Sigmoid colon (tissue), 7 donors: Measurements from ENCODE around the gene S100A3. TPM values are rescaled to one million over a fixed set of nuclear protein-coding genes. Genes with fewer than 3 reads are reported as not detected.

Experiments used
- DNase-seq: peaks from one replicate; pipeline ENCODE4 v3.0.0-alpha.2; 2019
- H3K27ac ChIP-seq, 4 donors: fragments of 200-600 bp; sonication (generic); one replicate each; pipeline ENCODE4 v1.5.1; 2016 to 2019; ENCODE audit warnings: mild to moderate bottlenecking in 1 of 4
- H3K27me3 ChIP-seq, 3 donors: fragments of 200-600 bp; sonication (generic); one replicate each; pipeline ENCODE4 v1.5.1; 2019; ENCODE audit warnings: mild to moderate bottlenecking in 1 of 3
- H3K36me3 ChIP-seq, 4 donors: fragments of 200-600 bp; sonication (generic); one replicate each; pipeline ENCODE4 v1.5.1; 2016 to 2019
- H3K4me1 ChIP-seq, 4 donors: fragments of 200-600 bp; sonication (generic); one replicate each; pipeline ENCODE4 v1.5.1; 2017 to 2019
- H3K4me3 ChIP-seq, 4 donors: fragments of 200-600 bp; sonication (generic); one replicate each; pipeline ENCODE4 v1.5.1; 2017 to 2019; ENCODE audit warnings: mild to moderate bottlenecking in 2 of 4, moderate library complexity in 1 of 4
- H3K9me3 ChIP-seq, 4 donors: fragments of 200-600 bp in 3 of 4; sonication (generic) in 3 of 4; one replicate each; pipeline versions ENCODE4 v1.5.1 to v1.6.1; 2013 to 2019
- EP300 ChIP-seq, 4 donors: sonication (generic); formaldehyde crosslinking; IDR thresholded peaks; one replicate each; pipeline ENCODE4 v1.6.1; 2017; ENCODE audit warnings: antibody characterized with exemption in 4 of 4
- POLR2A ChIP-seq, 2 donors: fragments of 450-650 bp; IDR thresholded peaks; one replicate each; pipeline ENCODE4 v1.6.1; 2016; ENCODE audit warnings: antibody characterized with exemption in 2 of 2, mild to moderate bottlenecking in 2 of 2, moderate library complexity in 2 of 2
- POLR2AphosphoS5 ChIP-seq, 4 donors: sonication (generic); formaldehyde crosslinking; IDR thresholded peaks; one replicate each; pipeline ENCODE4 v1.6.1; 2017; ENCODE audit warnings: antibody characterized with exemption in 4 of 4
- WGBS, 2 donors: extraction: QIAGEN DNeasy Blood & Tissue Kit; methylation state at CpG; one replicate each; pipeline ENCODE4 v1.1.7; 2013; 5-methylcytosine and 5-hydroxymethylcytosine counted together
- intact Hi-C: fragments of 100-400 bp; cut with DNase I; formaldehyde crosslinking; loops from one replicate; pipeline ENCODE4 v1.15.1; 2023
- polyA plus RNA-seq, 3 donors: library from polyadenylated mRNA; stranded (reverse); fragments of 200-250 nt; gene quantifications; one replicate each; pipeline ENCODE4 v1.2.3, GENCODE V29; 2013
- total RNA-seq, 4 donors: library from RNA; depleted of rRNA; stranded (reverse); fragments of >200 nt; gene quantifications; one replicate each; pipeline ENCODE4 v1.1.0, GENCODE V29; 2016
- TF ChIP-seq, protein P1 (sequence below), 4 experiments: fragments of 450-650 bp in 3 of 4; fragments of 200-600 bp in 1 of 4; IDR thresholded peaks; one replicate each; pipeline ENCODE4 v1.5.1; 2016 to 2019; ENCODE audit warnings: antibody characterized with exemption in 4 of 4, mild to moderate bottlenecking in 3 of 4, moderate library complexity in 2 of 4
- donor health status: healthy with polysubstance abuse.
- donor health status: Bipolar disorder and iron deficiency.
- donor health status: healthy.

Gene S100A3
- total and polyA plus RNA-seq, 7 donors: 1.1 to 4.3 (median 2.9) TPM

GRCh38 chr1:153561466-153561985, 12.5 kb upstream of the S100A3 start:
- Histone ChIP-seq H3K4me3 (no peak overlapping the region), H3K9me3 (no peaks in the 10 kb centered on the region), H3K27ac (peak overlapping the region in 3 of 4 donors; percentile 7 to 46 (median 32)), H3K4me1 (peaks cover 0 to 21% (median 17%) of the 10 kb centered on the region in 4 donors), H3K36me3 (no peaks in the 10 kb centered on the region), H3K27me3 (no peaks in the 10 kb centered on the region)
- intact Hi-C loops: no loop called here
- TF ChIP-seq EP300 (IDR thresholded peaks at IDR 0.05) (no peak), POLR2A (IDR thresholded peaks at IDR 0.05) (no peak), POLR2AphosphoS5 (IDR thresholded peaks at IDR 0.05) (no peak)
- TF ChIP-seq, protein P1, sequence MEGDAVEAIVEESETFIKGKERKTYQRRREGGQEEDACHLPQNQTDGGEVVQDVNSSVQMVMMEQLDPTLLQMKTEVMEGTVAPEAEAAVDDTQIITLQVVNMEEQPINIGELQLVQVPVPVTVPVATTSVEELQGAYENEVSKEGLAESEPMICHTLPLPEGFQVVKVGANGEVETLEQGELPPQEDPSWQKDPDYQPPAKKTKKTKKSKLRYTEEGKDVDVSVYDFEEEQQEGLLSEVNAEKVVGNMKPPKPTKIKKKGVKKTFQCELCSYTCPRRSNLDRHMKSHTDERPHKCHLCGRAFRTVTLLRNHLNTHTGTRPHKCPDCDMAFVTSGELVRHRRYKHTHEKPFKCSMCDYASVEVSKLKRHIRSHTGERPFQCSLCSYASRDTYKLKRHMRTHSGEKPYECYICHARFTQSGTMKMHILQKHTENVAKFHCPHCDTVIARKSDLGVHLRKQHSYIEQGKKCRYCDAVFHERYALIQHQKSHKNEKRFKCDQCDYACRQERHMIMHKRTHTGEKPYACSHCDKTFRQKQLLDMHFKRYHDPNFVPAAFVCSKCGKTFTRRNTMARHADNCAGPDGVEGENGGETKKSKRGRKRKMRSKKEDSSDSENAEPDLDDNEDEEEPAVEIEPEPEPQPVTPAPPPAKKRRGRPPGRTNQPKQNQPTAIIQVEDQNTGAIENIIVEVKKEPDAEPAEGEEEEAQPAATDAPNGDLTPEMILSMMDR (IDR thresholded peaks at IDR 0.05): no peak
- DNase-seq: peak; percentile 52
- WGBS, 2 donors: 95% methylated on average over 3 of the region's 3 CpGs

DNA sequence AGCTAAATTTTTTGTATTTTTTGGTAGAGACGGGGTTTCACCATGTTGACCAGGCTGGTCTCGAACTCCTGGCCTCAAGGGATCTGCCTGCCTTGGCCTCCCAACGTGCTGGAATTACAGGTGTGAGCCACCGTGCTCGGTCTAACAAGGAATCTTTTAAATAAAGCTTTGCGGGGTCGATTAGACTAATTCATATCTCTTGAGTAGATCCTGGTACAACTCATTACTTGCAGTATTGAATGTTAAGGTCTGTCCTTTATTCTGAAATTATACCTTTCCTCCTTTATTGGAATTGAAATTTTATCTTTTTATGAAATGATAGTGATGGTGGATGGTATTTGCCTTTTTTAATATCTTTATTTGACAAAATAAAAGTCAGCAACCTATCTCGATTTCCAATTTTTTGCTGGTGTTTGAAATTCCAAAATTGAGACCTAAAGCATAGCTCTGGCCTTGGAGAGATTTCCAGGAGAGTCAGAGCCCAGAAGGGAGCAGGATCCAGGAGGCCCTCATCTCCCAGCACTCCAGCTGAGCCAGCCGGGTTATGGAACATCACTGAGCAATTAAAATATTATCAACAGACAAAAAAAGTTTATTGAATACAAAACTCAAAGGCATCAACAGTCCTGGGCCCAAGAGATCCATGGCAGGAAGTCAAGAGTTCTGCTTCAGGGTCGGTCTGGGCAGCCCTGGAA, 11.9 kb upstream of the S100A3 start:
- 90% methylated on average over 10 of the region's 10 CpGs for WGBS, 2 donors
- intact Hi-C loops: no loop called here
- TF ChIP-seq, protein P1 (IDR thresholded peaks at IDR 0.05): no peak
- no peak for TF ChIP-seq POLR2A (IDR thresholded peaks at IDR 0.05)
- TF ChIP-seq POLR2AphosphoS5 (IDR thresholded peaks at IDR 0.05): no peak
- no peak for TF ChIP-seq EP300 (IDR thresholded peaks at IDR 0.05)
- no peak overlapping the region for H3K4me3 ChIP-seq
- peak; percentile 57 for DNase-seq
- H3K36me3 ChIP-seq: no peaks in the 10 kb centered on the region
- no peaks in the 10 kb centered on the region for H3K9me3 ChIP-seq
- peak overlapping the region in 3 of 4 donors; percentile 7 to 46 (median 32) for H3K27ac ChIP-seq
- peaks cover 0 to 15% (median 11%) of the 10 kb centered on the region in 4 donors for H3K4me1 ChIP-seq
- H3K27me3 ChIP-seq: no peaks in the 10 kb centered on the region

- TF ChIP-seq POLR2A (IDR thresholded peaks at IDR 0.05) (no peak), POLR2AphosphoS5 (IDR thresholded peaks at IDR 0.05) (no peak), EP300 (IDR thresholded peaks at IDR 0.05) (no peak)
- TF ChIP-seq, protein P1 (IDR thresholded peaks at IDR 0.05): no peak
- Histone ChIP-seq H3K27me3 (no peaks in the 10 kb centered on the region), H3K4me3 (no peak overlapping the region), H3K4me1 (peaks cover 0 to 8% (median 4%) of the 10 kb centered on the region in 4 donors), H3K9me3 (no peaks in the 10 kb centered on the region), H3K27ac (peak overlapping the region in 1 of 4 donors; percentile 46), H3K36me3 (no peaks in the 10 kb centered on the region)
- WGBS, 2 donors: 66 to 97% methylated on average over 2 of the region's 2 CpGs
- no peak for DNase-seq
- intact Hi-C loops: no loop called here
These were observed 11.2 kb upstream of the S100A3 start for GRCh38 chr1:153560241-153560640.

- Histone ChIP-seq H3K9me3 (no peaks in the 10 kb centered on the region), H3K4me1 (peaks cover 0 to 23% (median 16%) of the 10 kb centered on the region in 4 donors), H3K4me3 (no peak overlapping the region), H3K27ac (no peak overlapping the region), H3K27me3 (no peaks in the 10 kb centered on the region), H3K36me3 (no peaks in the 10 kb centered on the region)
- DNase-seq: no peak
- intact Hi-C loops: no loop called here
- TF ChIP-seq, protein P1 (IDR thresholded peaks at IDR 0.05): no peak
- 90 to 96% methylated on average over 3 of the region's 3 CpGs for WGBS, 2 donors
These were observed 8.8 kb upstream of the S100A3 start for GRCh38 chr1:153557877-153558276.
